Stimulated activated CD8-positive, alpha-beta memory T cell treated with anti-CD3 and anti-CD28 coated beads, Interleukin-15, amount 100 ng/mL, for 24 hours (primary cell): ENCODE measurements around the gene SSH2.
"Not testable (repeated sequence)": the region's sequence is repeated elsewhere in the genome, so short reads cannot be mapped to it uniquely, and the experiment has no call there.

ENCODE experiments used
- DNase-seq: peaks from one replicate; pipeline ENCODE4 v3.0.0-alpha.2; 2020; ENCODE audit warnings: low read depth

Gene SSH2

GRCh38 chr17:29880031-29880430, 50.0 kb downstream of the SSH2 start:
- DNase-seq = no peak

- no peak for DNase-seq
Observed at GRCh38 chr17:29874931-29875596, 55.0 kb downstream of the SSH2 start.

GRCh38 chr17:29874358-29874757, 55.7 kb downstream of the SSH2 start:
- DNase-seq = not testable (repeated sequence)

- no peak for DNase-seq
Observed at GRCh38 chr17:29873476-29873875, 56.6 kb downstream of the SSH2 start.

DNA sequence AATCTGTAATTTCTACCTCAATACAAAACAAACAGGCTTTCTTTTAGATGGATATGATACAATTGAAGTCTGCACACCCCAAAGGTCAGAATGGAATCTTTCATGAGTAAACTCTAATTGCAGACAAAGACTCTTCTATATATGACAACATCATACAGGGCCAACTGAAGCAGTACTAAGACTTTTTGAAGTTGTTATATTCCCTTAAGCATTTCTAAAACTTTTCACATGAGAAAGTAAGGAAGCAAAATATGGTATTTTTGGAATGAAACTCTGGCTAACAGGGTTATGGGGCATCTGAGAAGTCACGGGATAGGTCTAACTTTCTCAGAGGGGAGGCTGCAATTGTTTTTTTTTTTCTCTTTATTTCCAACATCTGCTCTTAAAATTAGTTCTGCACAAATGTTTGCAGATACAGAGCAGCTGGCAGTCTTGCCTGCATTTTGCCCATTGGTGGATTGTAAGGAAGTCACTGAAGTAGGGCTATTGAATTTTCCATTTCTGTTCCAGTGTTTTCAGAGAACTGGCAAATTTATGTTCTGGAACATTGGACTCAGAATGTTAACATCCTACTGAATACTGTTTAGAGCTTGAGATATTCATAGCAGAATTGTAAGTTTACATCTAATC, 59.1 kb downstream of the SSH2 start:
- no peak for DNase-seq

- DNase-seq = no peak
Observed at GRCh38 chr17:29867643-29868181, 62.3 kb downstream of the SSH2 start.

GRCh38 chr17:29866746-29867404, 63.2 kb downstream of the SSH2 start:
- DNase-seq = no peak

- no peak for DNase-seq
Observed at GRCh38 chr17:29864615-29865014, 65.4 kb downstream of the SSH2 start.

DNA sequence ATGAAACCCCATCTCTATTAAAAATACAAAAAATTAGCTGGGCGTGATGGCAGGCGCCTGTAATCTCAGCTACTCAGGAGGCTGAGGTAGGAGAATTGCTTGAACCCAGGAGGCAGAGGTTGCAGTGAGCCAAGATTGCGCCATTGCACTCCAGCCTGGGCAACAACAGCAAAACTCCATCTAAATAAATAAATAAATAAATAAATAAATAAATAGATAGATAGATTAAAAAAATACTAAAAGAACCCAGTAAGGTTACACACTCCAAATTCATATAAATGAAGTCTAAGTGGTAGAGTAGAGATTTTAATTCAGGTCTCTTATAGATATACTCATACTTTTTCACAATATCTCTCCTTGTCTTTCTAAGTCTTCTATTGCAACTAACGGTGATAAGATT, 65.9 kb downstream of the SSH2 start:
- not testable (repeated sequence) for DNase-seq

GRCh38 chr17:29862951-29863350, 67.1 kb downstream of the SSH2 start:
- DNase-seq = no peak

DNA sequence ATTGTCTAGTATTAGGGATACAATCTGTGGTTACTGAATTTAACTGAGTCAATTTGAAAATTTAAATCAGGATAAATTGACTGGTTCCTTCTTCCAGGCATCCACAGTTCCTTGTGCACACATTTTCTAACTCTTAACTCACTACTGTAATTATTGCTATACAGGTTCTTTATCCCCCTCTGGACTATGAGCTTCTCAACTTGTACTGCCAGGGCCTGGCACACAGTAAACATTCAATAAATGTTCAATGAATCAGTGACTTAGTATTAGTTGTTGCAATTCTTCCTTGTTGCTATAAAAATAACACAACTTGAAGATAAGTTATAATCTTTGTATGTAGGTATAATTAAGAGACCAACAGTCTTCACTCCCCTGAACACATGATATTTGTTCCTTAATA, 67.9 kb downstream of the SSH2 start:
- no peak for DNase-seq

- DNase-seq = not testable (repeated sequence)
Observed at GRCh38 chr17:29859445-29859844, 70.6 kb downstream of the SSH2 start.

- no peak for DNase-seq
Observed at GRCh38 chr17:29857823-29858222, 72.2 kb downstream of the SSH2 start.

- DNase-seq = not testable (repeated sequence)
Observed at GRCh38 chr17:29857105-29857504, 72.9 kb downstream of the SSH2 start.

DNA sequence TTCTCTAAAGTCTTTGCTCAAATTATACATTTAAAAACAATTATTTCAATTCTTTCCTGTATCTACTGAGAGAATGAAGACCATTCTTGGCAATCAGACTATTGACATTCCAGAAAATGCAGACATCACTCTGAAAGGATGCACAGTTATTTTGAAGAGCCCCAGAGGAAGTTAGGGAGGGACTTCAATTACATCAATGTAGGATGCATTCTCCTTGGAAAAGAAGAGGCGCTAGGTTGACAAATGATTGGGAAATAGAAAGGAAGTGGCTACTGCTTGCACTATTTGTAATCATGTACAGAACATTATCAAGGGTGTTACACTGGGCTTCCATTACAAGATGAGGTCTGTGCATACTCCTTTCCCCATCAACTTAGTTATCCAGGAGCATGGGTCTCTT, 74.3 kb downstream of the SSH2 start:
- no peak for DNase-seq

DNA sequence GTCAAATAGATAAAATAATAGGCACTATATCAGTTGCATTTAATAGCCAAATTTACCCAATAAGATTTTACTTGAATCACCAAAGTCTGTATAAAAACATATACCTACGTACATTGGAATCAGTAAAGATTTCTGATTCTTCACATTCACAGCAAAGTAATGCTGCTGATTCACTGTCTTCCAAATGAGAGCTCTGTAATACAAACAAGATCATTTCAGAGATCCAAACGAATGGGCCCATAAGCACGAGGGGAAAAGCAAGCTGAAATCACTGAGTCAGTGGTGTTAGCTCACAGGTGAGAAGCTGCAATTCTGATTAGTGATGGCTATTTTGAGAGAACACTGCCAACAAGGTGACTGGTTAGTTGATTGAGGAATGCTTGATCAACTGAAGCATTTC, 81.3 kb downstream of the SSH2 start:
- no peak for DNase-seq

GRCh38 chr17:29847527-29848400, 82.3 kb downstream of the SSH2 start:
- no peak for DNase-seq

DNA sequence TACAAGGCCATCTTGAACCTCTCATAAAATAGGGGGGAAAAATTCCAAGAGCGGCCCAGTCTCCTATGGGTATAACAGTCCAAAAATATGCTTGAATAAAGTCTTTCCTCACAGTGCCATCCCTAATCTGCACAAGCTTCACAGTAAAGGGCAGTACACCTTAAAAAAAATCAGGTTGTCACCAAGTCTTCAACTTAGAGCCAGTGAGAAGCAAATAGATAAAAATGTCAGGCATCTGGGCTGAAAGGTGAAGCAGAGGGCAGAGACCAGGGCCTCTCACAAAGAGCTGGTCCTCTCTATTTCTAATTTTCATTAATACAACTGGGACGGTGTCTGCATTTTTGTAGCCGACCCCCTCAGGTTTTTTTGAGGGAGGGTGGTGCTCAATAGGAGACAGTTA, 82.9 kb downstream of the SSH2 start:
- DNase-seq = no peak

- no peak for DNase-seq
Observed at GRCh38 chr17:29846298-29846697, 83.7 kb downstream of the SSH2 start.

DNA sequence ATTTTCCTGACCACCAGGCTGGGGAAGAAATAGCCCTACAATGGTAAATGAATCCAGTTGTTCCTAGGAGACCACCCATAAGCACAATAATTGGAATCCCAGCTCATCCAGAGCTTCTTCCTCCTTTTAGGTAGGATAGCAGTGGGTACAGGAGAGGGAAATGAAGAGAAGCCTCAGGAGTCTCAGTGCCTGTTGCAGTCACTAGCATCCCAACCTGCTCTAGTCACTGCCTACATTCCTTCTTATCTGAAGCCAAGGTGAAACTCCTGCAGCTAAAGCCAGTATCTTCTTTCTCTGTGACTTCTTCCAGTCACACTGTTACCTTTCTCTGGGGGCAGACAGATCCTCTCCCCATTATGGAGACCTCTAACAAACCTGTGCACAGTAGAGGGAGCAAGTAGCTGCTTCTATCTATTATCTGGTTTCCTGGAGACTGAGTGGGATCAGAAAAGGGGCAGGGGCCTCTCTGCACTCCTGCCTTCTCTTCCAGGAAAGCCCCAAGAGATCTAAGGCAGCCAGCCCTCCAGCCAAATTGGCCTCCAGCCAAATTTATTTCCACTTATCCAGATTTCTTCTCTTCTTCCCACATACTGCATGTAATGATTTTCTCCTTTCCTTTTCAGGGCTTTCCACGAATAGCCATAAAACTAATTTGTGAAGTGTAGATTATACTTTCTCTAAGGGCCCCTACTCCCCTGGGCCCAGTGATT, 85.5 kb downstream of the SSH2 start:
- no peak for DNase-seq

- no peak for DNase-seq
Observed at GRCh38 chr17:29840884-29841283, 89.1 kb downstream of the SSH2 start.

DNA sequence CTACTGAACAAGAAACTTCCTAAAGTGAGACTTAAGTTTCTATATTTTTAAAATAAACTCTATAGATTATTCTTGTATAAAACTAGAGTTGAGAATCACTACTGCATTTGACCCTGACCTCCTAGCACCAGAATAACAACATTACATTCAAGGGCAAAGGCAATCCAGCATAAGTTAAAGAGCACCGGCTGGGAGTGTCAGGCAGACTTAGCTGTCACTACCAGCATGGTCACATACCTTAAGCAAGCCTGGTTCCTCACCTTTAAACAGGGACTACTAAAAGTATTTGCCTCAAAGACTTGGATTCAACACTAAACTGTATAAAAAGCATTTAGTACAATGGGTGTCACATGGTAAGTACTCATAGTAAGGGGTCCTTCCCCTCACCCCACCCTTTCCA, 90.4 kb downstream of the SSH2 start:
- DNase-seq = no peak
